Stomach (tissue), 9 donors: ENCODE results near the gene FAIM. TPM values are rescaled to one million over a fixed set of nuclear protein-coding genes. Genes with fewer than 3 reads are reported as not detected.

Source experiments
- DNase-seq, 2 donors: peaks; one replicate each; pipeline versions ENCODE4 v3.0.0 to v3.0.0-alpha.2; 2013 to 2019
- H3K27ac ChIP-seq, 5 donors: fragments of 200-600 bp in 4 of 5; sonication (generic) in 4 of 5; one replicate each; pipeline ENCODE4 v1.5.1; 2013 to 2019; ENCODE audit warnings: mild to moderate bottlenecking in 1 of 5, moderate library complexity in 1 of 5
- H3K27me3 ChIP-seq, 3 donors: fragments of 200-600 bp; sonication (generic); one replicate each; pipeline ENCODE4 v1.5.1; 2017 to 2019; ENCODE audit warnings: mixed run types in 1 of 3
- H3K36me3 ChIP-seq, 4 donors: fragments of 200-600 bp; sonication (generic); 1 replicate in 3 of 4; 2 replicates in 1 of 4; pipeline ENCODE4 v1.5.1; 2016 to 2019
- H3K4me1 ChIP-seq, 4 donors: fragments of 200-600 bp; sonication (generic); one replicate each; pipeline ENCODE4 v1.5.1; 2016 to 2019
- H3K4me3 ChIP-seq, 4 donors: fragments of 200-600 bp; sonication (generic) in 3 of 4; one replicate each; pipeline ENCODE4 v1.5.1; 2016 to 2019; ENCODE audit warnings: mild to moderate bottlenecking in 1 of 4
- H3K9me3 ChIP-seq, 4 donors: fragments of 200-600 bp; sonication (generic); one replicate each; pipeline ENCODE4 v1.5.1; 2016 to 2019
- EP300 ChIP-seq: sonication (generic); formaldehyde crosslinking; IDR thresholded peaks from one replicate; pipeline ENCODE4 v1.6.1; 2017; ENCODE audit warnings: antibody characterized with exemption
- POLR2A ChIP-seq, 4 donors: fragments of 450-650 bp; IDR thresholded peaks; one replicate each; pipeline ENCODE4 v1.6.1; 2016; ENCODE audit warnings: antibody characterized with exemption in 4 of 4, control low read depth in 2 of 4, mild to moderate bottlenecking in 1 of 4, moderate library complexity in 1 of 4
- POLR2AphosphoS5 ChIP-seq, 3 donors: sonication (generic); formaldehyde crosslinking; IDR thresholded peaks; one replicate each; pipeline ENCODE4 v1.6.1; 2016; ENCODE audit warnings: antibody characterized with exemption in 3 of 3
- WGBS, 5 donors: extraction: QIAGEN DNeasy Blood & Tissue Kit in 3 of 5; methylation state at CpG; one replicate each; pipeline versions ENCODE4 v1.1.5 to v1.1.7; 2013 to 2018; 5-methylcytosine and 5-hydroxymethylcytosine counted together
- intact Hi-C: fragments of 100-400 bp; cut with DNase I; formaldehyde crosslinking; loops from one replicate; pipeline ENCODE4 v1.15.1; 2023; ENCODE audit warnings: low total_unique reads
- polyA plus RNA-seq, 3 donors: library from polyadenylated mRNA; stranded (reverse); fragments of 200-250 nt; gene quantifications; one replicate each; pipeline ENCODE4 v1.2.3, GENCODE V29; 2013
- total RNA-seq, 5 donors: library from RNA; depleted of rRNA; stranded (reverse); fragments of >200 nt; gene quantifications; one replicate each; pipeline versions ENCODE4 v1.1.0 to v1.2.3, GENCODE V29; 2014 to 2016
- TF ChIP-seq, protein P1 (sequence below), 7 experiments: fragments of 450-650 bp in 4 of 7; fragments of 200-600 bp in 3 of 7; sonication (generic) in 3 of 7; IDR thresholded peaks; one replicate each; pipeline ENCODE4 v1.5.1; 2016 to 2019; ENCODE audit warnings: antibody characterized with exemption in 7 of 7, control low read depth in 2 of 7, mild to moderate bottlenecking in 1 of 7
- donor health status: healthy with polysubstance abuse.
- donor health status: Bipolar disorder and iron deficiency.
- donor health status: healthy.

The FAIM gene
- total and polyA plus RNA-seq, 8 donors, result 0.87 to 17.1 (median 13.8) TPM; not detected in 2

DNA sequence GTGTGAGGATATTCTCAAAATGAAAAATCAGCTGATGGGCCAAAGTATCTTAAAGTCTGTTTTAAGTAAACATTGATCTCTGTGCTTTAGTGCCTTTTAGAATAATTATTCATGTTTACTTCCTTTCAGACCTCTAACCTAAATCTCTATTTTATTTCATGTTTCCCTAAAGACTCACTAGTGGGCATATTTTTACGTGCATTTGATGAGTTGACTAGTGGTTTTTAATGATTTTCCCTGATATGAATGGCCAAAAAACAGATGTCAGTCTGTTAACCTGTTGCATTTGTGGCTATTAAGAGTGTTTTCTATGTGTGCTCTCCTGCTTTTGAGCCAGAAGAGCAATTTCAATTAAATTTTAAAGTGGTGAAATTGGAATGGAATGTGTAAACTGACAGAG lies 6.9 kb downstream of the FAIM start:
- no peaks in the 10 kb centered on the region for H3K9me3 ChIP-seq
- TF ChIP-seq, protein P1, sequence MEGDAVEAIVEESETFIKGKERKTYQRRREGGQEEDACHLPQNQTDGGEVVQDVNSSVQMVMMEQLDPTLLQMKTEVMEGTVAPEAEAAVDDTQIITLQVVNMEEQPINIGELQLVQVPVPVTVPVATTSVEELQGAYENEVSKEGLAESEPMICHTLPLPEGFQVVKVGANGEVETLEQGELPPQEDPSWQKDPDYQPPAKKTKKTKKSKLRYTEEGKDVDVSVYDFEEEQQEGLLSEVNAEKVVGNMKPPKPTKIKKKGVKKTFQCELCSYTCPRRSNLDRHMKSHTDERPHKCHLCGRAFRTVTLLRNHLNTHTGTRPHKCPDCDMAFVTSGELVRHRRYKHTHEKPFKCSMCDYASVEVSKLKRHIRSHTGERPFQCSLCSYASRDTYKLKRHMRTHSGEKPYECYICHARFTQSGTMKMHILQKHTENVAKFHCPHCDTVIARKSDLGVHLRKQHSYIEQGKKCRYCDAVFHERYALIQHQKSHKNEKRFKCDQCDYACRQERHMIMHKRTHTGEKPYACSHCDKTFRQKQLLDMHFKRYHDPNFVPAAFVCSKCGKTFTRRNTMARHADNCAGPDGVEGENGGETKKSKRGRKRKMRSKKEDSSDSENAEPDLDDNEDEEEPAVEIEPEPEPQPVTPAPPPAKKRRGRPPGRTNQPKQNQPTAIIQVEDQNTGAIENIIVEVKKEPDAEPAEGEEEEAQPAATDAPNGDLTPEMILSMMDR (IDR thresholded peaks at IDR 0.05), result no peak
- TF ChIP-seq POLR2A (IDR thresholded peaks at IDR 0.05) (no peak), POLR2AphosphoS5 (IDR thresholded peaks at IDR 0.05) (no peak), EP300 (no peak)
- no peak for DNase-seq
- intact Hi-C loops, result no loop called here
- no peak overlapping the region for H3K27ac ChIP-seq
- H3K4me1 ChIP-seq, result peaks cover 0 to 10% (median 2%) of the 10 kb centered on the region in 4 donors
- WGBS, 5 donors, result 80 to 89% (median 83%) methylated on average over 1 of the region's 1 CpG
- no peaks in the 10 kb centered on the region for H3K27me3 ChIP-seq
- H3K4me3 ChIP-seq, result no peak overlapping the region
- H3K36me3 ChIP-seq, result no peaks in the 10 kb centered on the region

DNA sequence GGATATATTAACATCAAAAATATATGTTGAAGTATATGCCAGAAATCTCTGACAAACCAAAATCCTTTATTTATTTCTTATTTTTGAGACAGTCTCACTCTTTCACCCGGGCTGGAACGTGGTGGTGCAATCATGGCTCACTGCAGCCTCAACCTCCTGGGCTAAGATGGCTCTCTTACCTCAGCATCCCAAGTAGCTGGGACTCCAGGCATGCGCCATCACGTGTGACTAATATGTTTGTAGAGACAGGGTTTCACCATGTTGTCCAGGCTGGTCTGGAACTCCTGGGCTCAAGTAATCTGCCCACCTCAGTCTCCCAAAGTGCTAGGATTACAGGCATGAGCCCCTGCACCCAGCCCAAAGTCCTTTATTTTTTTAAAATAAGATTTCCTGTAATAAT lies 11.9 kb downstream of the FAIM start:
- Histone ChIP-seq H3K9me3 (no peaks in the 10 kb centered on the region), H3K4me3 (no peak overlapping the region), H3K36me3 (peaks cover 0 to 12% (median 5%) of the 10 kb centered on the region in 4 donors), H3K27ac (no peak overlapping the region), H3K27me3 (no peaks in the 10 kb centered on the region), H3K4me1 (peaks cover 0 to 10% (median 0%) of the 10 kb centered on the region in 4 donors)
- 90 to 96% (median 94%) methylated on average over 4 of the region's 4 CpGs for WGBS, 5 donors
- intact Hi-C loops, result no loop called here
- no peak for DNase-seq
- no peak for TF ChIP-seq EP300
- TF ChIP-seq, protein P1 (IDR thresholded peaks at IDR 0.05), result no peak
- TF ChIP-seq POLR2A (IDR thresholded peaks at IDR 0.05), result no peak
- no peak for TF ChIP-seq POLR2AphosphoS5 (IDR thresholded peaks at IDR 0.05)

DNA sequence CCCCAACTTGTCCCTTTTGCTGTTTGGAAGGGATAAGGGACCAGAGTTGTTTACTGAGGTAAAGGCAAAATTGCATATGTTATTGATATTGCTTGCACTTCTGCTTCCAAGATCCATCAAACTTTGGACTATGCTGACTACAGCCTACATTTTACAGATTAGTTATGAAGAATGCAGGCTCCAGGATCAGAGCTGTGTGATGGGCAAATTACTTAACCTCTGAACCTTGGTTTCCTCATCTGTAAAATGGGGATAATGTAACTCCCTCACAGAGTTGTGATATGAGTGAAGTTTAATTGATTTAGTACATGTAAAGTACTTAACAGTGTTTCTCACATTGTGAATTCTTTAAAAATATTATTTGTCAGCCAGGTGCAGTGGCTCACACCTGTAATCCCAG lies 15.9 kb downstream of the FAIM start:
- DNase-seq, result no peak
- no peaks in the 10 kb centered on the region for H3K9me3 ChIP-seq
- no peak overlapping the region for H3K4me3 ChIP-seq
- intact Hi-C loops, result no loop called here
- H3K36me3 ChIP-seq, result peaks cover 0 to 18% (median 10%) of the 10 kb centered on the region in 4 donors
- H3K4me1 ChIP-seq, result peaks cover 0 to under 1% (median 0%) of the 10 kb centered on the region in 4 donors
- no peaks in the 10 kb centered on the region for H3K27me3 ChIP-seq
- no peak overlapping the region for H3K27ac ChIP-seq
- TF ChIP-seq, protein P1 (IDR thresholded peaks at IDR 0.05), result no peak
- TF ChIP-seq POLR2AphosphoS5 (IDR thresholded peaks at IDR 0.05) (no peak), POLR2A (IDR thresholded peaks at IDR 0.05) (no peak), EP300 (no peak)

DNA sequence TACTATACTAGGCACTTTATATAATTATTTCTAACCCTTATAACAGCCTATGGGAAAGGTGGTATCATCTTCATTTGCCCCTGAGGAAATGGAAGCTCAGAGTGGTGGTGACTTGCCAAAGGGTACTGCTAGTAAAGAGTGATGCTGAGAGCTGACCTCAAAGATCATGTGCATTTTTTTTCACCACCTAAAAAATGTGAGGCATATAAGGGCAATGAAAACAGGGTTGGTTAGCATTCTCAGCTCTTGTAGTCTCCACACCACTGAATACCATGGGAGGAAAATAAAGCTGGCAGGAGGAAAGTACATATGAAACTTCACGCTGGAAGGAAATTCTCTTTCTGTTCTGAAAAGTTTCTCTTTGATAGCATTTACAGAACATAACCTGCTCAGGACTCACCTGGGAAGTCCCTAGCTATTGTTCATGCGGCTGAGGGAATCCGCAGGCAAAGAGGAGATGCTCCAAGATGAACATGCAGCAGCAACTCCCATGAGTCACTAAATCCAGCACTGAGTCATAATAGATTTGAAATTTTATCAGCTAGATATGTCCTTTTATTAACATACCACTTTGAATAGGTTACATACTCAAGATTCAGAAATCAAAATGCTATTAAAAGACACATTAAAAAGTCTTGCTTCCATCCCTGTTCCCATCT lies 17.3 kb downstream of the FAIM start:
- Histone ChIP-seq H3K27ac (no peak overlapping the region), H3K27me3 (no peaks in the 10 kb centered on the region), H3K4me1 (no peaks in the 10 kb centered on the region), H3K36me3 (peaks cover 0 to 31% (median 20%) of the 10 kb centered on the region in 4 donors), H3K4me3 (no peak overlapping the region), H3K9me3 (no peaks in the 10 kb centered on the region)
- DNase-seq, result no peak
- TF ChIP-seq EP300, result no peak
- no peak for TF ChIP-seq POLR2AphosphoS5 (IDR thresholded peaks at IDR 0.05)
- intact Hi-C loops, result no loop called here
- WGBS, 5 donors, result 91 to 97% (median 95%) methylated on average over 3 of the region's 3 CpGs

DNA sequence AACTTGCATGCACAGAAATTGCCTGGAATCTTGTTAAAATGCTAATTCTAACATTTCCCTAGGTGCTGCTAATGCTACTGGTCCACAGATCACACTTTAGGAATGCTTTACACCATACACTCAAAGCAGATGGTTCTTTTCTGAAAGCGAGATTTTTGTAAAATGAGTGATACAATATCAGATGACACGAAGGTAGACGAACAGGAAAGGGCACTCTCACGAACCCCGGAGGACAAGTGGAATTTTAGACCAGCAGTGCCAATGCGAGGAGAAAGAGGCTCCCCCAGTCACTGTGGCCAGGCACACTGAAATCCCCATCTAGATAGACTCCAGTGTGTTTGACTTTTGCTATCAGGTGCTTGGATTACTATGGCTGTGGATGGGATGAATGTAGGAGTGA lies 21.0 kb downstream of the FAIM start:
- Histone ChIP-seq H3K27ac (no peak overlapping the region), H3K4me3 (no peak overlapping the region), H3K27me3 (no peaks in the 10 kb centered on the region), H3K9me3 (no peaks in the 10 kb centered on the region), H3K36me3 (peaks cover 0 to 50% (median 43%) of the 10 kb centered on the region in 4 donors), H3K4me1 (no peaks in the 10 kb centered on the region)
- intact Hi-C loops, result no loop called here
- TF ChIP-seq POLR2A (IDR thresholded peaks at IDR 0.05), result no peak
- TF ChIP-seq, protein P1 (IDR thresholded peaks at IDR 0.05), result no peak
- no peak for DNase-seq
- WGBS, 5 donors, result 77 to 89% (median 82%) methylated on average over 6 of the region's 6 CpGs
